GM18907 (cell line): Measurements from ENCODE around the gene TMEM62.
A peak's percentile ranks its signal among the peaks of the same experiment; 100 is the strongest.
"Not testable (repeated sequence)": the region's sequence is repeated elsewhere in the genome, so short reads cannot be mapped to it uniquely, and the experiment has no call there.

Source experiments
- ATAC-seq: cut with Tn5 transposase; IDR thresholded peaks from one replicate; pipeline ENCODE4 v1.9.1; 2021; ENCODE audit warnings: mild to moderate bottlenecking, moderate library complexity; ENCODE audit not compliant: unreplicated experiment

Gene TMEM62

GRCh38 chr15:43118829-43119228 is 14.6 kb upstream of the TMEM62 start:
- peak; percentile 48 for ATAC-seq

GRCh38 chr15:43121863-43122262 is 11.5 kb upstream of the TMEM62 start:
- no peak for ATAC-seq

- no peak for ATAC-seq
Observed at GRCh38 chr15:43125100-43125661, 8.2 kb upstream of the TMEM62 start.

- no peak for ATAC-seq
Observed at GRCh38 chr15:43126356-43126755, 7.0 kb upstream of the TMEM62 start.

- ATAC-seq = no peak
Observed at GRCh38 chr15:43127752-43128151, 5.6 kb upstream of the TMEM62 start.

- ATAC-seq = not testable (repeated sequence)
Observed at GRCh38 chr15:43128174-43128979, 5.0 kb upstream of the TMEM62 start.

GRCh38 chr15:43128980-43129335 is 4.4 kb upstream of the TMEM62 start:
- no peak for ATAC-seq

- no peak for ATAC-seq
Observed at GRCh38 chr15:43132830-43133429, 456 bp upstream of the TMEM62 start.

- ATAC-seq = peak; percentile 2
Observed at GRCh38 chr15:43134157-43134635, 810 bp downstream of the TMEM62 start.

GRCh38 chr15:43135351-43135750 is 2.0 kb downstream of the TMEM62 start:
- ATAC-seq = no peak

GRCh38 chr15:43143203-43143941 is 10.0 kb downstream of the TMEM62 start:
- no peak for ATAC-seq

- no peak for ATAC-seq
Observed at GRCh38 chr15:43144512-43144911, 11.1 kb downstream of the TMEM62 start.

GRCh38 chr15:43146184-43146583 is 12.8 kb downstream of the TMEM62 start:
- ATAC-seq = no peak

- no peak for ATAC-seq
Observed at GRCh38 chr15:43150191-43150929, 17.0 kb downstream of the TMEM62 start.

GRCh38 chr15:43151688-43152087 is 18.3 kb downstream of the TMEM62 start:
- ATAC-seq = no peak

GRCh38 chr15:43153269-43153668 is 19.9 kb downstream of the TMEM62 start:
- ATAC-seq = no peak

GRCh38 chr15:43165801-43166325 is 32.5 kb downstream of the TMEM62 start:
- no peak for ATAC-seq

- not testable (repeated sequence) for ATAC-seq
Observed at GRCh38 chr15:43167261-43167660, 33.9 kb downstream of the TMEM62 start.

GRCh38 chr15:43168192-43169107 is 35.1 kb downstream of the TMEM62 start:
- ATAC-seq = no peak
